ENCODE results near the gene BMP5. TPM values are rescaled to one million over a fixed set of nuclear protein-coding genes. Genes with fewer than 3 reads are reported as not detected.

Gene BMP5
- total and polyA plus RNA-seq, 9 of the 15 experiments (the other 6 are each of a cell fraction or from before 2014, with no cell fraction given), result not detected

DNA sequence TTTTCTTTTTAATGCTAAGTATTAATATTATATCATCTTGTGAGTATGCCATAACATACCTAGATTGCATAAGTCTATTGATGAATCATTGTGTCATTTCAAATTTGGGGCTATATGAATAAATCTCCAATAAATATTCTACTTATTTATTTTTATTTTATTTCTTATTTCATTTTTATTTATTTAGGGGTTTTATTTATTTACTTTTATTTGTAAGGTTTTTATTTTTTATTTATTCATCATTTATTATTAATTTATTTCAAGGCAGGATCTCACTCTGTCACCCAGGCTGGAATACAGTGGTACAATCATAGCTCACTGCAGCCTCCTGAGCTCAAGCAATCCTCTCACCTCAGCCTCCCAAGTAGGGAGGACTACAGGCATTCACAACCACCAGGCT is 36.3 kb downstream of the BMP5 start (continued):
- TF ChIP-seq MGA (IDR thresholded peaks at IDR 0.05) (no peak), CREB1 (IDR thresholded peaks at IDR 0.05) (no peak), CREB1 (CRISPR knock-in tag; IDR thresholded peaks at IDR 0.05) (no peak), XRCC5 (IDR thresholded peaks at IDR 0.05; ENCODE audit: low read depth, low read length) (no peak)

All from K562 (cell line).